Astrocyte (in vitro differentiated cells and primary cell): Measurements from ENCODE around the gene TMEM273. TPM values are rescaled to one million over a fixed set of nuclear protein-coding genes. Genes with fewer than 3 reads are reported as not detected.

Experiments used
- DNase-seq: peaks from one replicate; pipeline ENCODE4 v3.0.0-alpha.2; 2010; ENCODE audit warnings: low read depth
- FAIRE-seq: peaks from 2 replicates; lab custom pipeline; 2011; peaks lifted over from hg19 to GRCh38; lab: Jason Lieb, UNC
- H2AFZ ChIP-seq: 2 replicates; pipeline ENCODE4 v1.6.0; 2012; ENCODE audit warnings: low read depth, low read length, inconsistent platforms
- H3K27ac ChIP-seq: 2 replicates; pipeline ENCODE4 v1.5.1; 2011; ENCODE audit warnings: low read depth, low read length, inconsistent platforms
- H3K27me3 ChIP-seq: 2 replicates; pipeline ENCODE4 v1.6.0; 2011; ENCODE audit warnings: low read length, inconsistent platforms; ENCODE audit not compliant: insufficient read depth
- H3K36me3 ChIP-seq: 2 replicates; pipeline ENCODE4 v1.5.1; 2011; ENCODE audit warnings: low read length, inconsistent platforms; ENCODE audit not compliant: insufficient read depth
- H3K4me1 ChIP-seq: 2 replicates; pipeline ENCODE4 v1.5.1; 2011; ENCODE audit warnings: low read length, inconsistent platforms; ENCODE audit not compliant: insufficient read depth
- H3K4me2 ChIP-seq: 2 replicates; pipeline ENCODE4 v1.6.0; 2012; ENCODE audit warnings: low read length, inconsistent platforms
- H3K4me3 ChIP-seq: 2 replicates; pipeline ENCODE4 v1.5.1; 2011; ENCODE audit warnings: low read depth, mild to moderate bottlenecking, low read length, inconsistent platforms; ENCODE audit not compliant: insufficient read depth
- H3K79me2 ChIP-seq: 2 replicates; pipeline ENCODE4 v1.6.0; 2012; ENCODE audit warnings: mild to moderate bottlenecking, low read length, inconsistent platforms; ENCODE audit not compliant: insufficient read depth
- H3K9ac ChIP-seq: 2 replicates; pipeline ENCODE4 v1.6.0; 2012; ENCODE audit warnings: mild to moderate bottlenecking, low read length, inconsistent platforms
- H3K9me3 ChIP-seq: 2 replicates; pipeline ENCODE4 v1.5.1; 2012; ENCODE audit warnings: low read depth, mild to moderate bottlenecking, low read length, inconsistent platforms; ENCODE audit not compliant: insufficient read depth
- H4K20me1 ChIP-seq: 2 replicates; pipeline ENCODE4 v1.6.0; 2012; ENCODE audit warnings: low read length, inconsistent platforms; ENCODE audit not compliant: insufficient read depth
- H3K27ac Mint-ChIP-seq: one replicate; pipeline ENCODE4 v1.8.0; 2021; ENCODE audit warnings: mild to moderate bottlenecking, mixed read lengths; ENCODE audit not compliant: unreplicated experiment
- H3K27me3 Mint-ChIP-seq: one replicate; pipeline ENCODE4 v1.8.0; 2021; ENCODE audit warnings: low read depth, mixed read lengths; ENCODE audit not compliant: unreplicated experiment
- H3K36me3 Mint-ChIP-seq: one replicate; pipeline ENCODE4 v1.8.0; 2021; ENCODE audit warnings: low read depth, mixed read lengths; ENCODE audit not compliant: unreplicated experiment
- H3K4me1 Mint-ChIP-seq: one replicate; pipeline ENCODE4 v1.8.0; 2021; ENCODE audit warnings: low read depth, mixed read lengths; ENCODE audit not compliant: unreplicated experiment
- H3K4me3 Mint-ChIP-seq: one replicate; pipeline ENCODE4 v1.8.0; 2021; ENCODE audit warnings: mild to moderate bottlenecking, moderate library complexity, mixed read lengths; ENCODE audit not compliant: unreplicated experiment
- H3K9me3 Mint-ChIP-seq: one replicate; pipeline ENCODE4 v1.8.0; 2021; ENCODE audit warnings: mild to moderate bottlenecking, mixed read lengths; ENCODE audit not compliant: unreplicated experiment
- EZH2 ChIP-seq: IDR thresholded peaks from 2 replicates; pipeline ENCODE4 v1.6.1; 2012; ENCODE audit warnings: mild to moderate bottlenecking, low read length, inconsistent platforms; ENCODE audit not compliant: insufficient read depth
- total RNA-seq: library from RNA; stranded (reverse); gene quantifications from 2 replicates; pipeline ENCODE4 v1.2.1, GENCODE V29; 2021
- TF ChIP-seq, protein P1 (sequence below): IDR thresholded peaks from 2 replicates; pipeline ENCODE4 v1.5.1; 2011; ENCODE audit warnings: low read depth, mild to moderate bottlenecking, inconsistent platforms, low read length, moderate library complexity; ENCODE audit not compliant: insufficient read depth

TMEM273 gene
- total RNA-seq, 1 donor from 2014 or later = not detected

DNA sequence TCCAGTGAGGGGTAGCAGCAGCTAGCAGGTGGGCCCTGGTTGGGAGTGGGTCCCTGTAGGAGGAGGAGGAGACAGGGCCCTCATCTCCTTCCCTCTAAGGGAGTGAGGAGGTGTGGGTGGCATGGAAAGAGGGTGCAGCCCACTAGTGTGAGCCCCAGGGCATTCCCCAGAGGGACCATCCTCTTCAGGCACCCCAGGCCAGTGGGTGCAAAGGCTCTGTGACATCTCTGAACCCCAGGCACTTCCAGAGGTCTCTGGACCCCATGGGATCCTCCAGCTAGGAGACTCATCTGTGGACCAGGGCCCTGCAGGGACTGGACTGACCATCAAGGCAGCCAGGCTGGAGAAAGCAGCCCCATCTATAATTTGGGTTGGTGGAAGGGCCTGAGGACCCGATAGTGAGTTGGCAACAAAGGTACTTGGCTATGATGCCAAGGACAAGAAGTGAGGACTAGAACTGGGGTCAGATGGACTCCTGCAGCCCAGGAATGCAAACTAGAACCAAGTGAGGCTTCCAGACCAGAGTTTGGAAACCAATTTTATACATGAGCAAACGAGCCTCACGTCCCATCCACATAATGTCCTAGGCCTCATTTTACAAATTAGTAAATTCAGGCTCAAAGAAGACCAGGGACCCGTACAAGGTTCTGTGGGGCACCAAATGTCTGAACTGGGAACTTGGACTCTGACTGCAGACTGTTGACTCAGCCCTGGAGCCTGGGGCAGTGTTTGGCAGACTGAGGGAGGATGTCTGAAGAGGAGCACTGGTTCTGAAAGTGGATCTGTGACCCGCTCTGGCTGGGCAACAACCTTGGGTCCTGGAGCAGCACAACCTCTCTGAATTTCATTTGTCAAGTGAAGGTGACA is 71.4 kb downstream of the TMEM273 start:
- Mint-ChIP-seq H3K4me3 (peak overlapping the region; percentile 78), H3K9me3 (no peaks in the 10 kb centered on the region), H3K27ac (no peak overlapping the region), H3K4me1 (peaks cover 16% of the 10 kb centered on the region), H3K36me3 (no peaks in the 10 kb centered on the region), H3K27me3 (peaks cover 36% of the 10 kb centered on the region)
- H3K27ac ChIP-seq = no peak overlapping the region
- no peak overlapping the region for H3K9ac ChIP-seq
- no peak overlapping the region for H3K4me2 ChIP-seq
- no peaks in the 10 kb centered on the region for H3K79me2 ChIP-seq
- H3K36me3 ChIP-seq = no peaks in the 10 kb centered on the region
- no peaks in the 10 kb centered on the region for H3K27me3 ChIP-seq
- H2AFZ ChIP-seq = no peak overlapping the region
- no peak for DNase-seq
- FAIRE-seq = no peak
- H3K4me1 ChIP-seq = peaks cover 11% of the 10 kb centered on the region
- TF ChIP-seq EZH2 = no peak
- TF ChIP-seq, protein P1, sequence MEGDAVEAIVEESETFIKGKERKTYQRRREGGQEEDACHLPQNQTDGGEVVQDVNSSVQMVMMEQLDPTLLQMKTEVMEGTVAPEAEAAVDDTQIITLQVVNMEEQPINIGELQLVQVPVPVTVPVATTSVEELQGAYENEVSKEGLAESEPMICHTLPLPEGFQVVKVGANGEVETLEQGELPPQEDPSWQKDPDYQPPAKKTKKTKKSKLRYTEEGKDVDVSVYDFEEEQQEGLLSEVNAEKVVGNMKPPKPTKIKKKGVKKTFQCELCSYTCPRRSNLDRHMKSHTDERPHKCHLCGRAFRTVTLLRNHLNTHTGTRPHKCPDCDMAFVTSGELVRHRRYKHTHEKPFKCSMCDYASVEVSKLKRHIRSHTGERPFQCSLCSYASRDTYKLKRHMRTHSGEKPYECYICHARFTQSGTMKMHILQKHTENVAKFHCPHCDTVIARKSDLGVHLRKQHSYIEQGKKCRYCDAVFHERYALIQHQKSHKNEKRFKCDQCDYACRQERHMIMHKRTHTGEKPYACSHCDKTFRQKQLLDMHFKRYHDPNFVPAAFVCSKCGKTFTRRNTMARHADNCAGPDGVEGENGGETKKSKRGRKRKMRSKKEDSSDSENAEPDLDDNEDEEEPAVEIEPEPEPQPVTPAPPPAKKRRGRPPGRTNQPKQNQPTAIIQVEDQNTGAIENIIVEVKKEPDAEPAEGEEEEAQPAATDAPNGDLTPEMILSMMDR = no peak
- no peaks in the 10 kb centered on the region for H4K20me1 ChIP-seq
- no peak overlapping the region for H3K4me3 ChIP-seq
- H3K9me3 ChIP-seq = no peaks in the 10 kb centered on the region

DNA sequence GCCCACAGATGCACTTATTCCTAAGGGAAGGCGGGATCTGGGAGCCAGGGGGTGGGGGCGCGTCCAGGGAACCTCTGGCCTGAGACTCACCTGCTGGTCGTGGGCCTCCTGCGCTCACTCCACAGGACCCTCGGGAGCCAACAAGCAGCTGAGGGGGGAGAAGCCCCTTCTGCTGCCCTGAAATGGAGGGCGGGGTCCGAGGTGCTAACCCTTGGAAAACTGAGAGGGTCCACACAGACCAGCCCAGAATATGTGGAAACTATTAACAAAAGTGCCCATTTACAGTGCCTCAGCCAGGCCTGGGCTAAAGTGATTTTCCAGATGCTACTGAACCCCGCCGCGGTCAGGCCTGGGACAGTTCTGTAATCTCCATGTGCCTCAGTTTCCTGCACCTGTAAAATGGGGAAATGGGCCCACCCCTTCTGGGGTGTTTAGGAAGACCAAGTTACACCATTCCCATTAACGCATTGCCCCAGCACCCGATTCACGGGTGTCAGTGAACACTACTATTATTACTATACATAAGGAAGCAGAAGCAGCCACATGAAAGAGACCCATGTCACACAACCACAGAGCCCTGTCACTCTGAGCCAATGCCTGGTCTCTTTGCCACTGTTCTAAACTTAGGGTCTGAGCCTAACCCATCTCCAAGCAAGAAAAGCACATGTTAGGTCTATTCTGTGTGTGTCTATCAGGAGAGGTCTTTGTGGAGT is 72.2 kb downstream of the TMEM273 start:
- H3K27me3 ChIP-seq = no peaks in the 10 kb centered on the region
- H3K4me3 Mint-ChIP-seq = peak overlapping the region; percentile 78
- FAIRE-seq = no peak

More for the DNA sequence above, 72.2 kb downstream of the TMEM273 start:
- Histone ChIP-seq H2AFZ (peak overlapping the region; percentile 51), H3K4me2 (peak overlapping the region; percentile 77), H3K4me1 (peaks cover 11% of the 10 kb centered on the region), H4K20me1 (no peaks in the 10 kb centered on the region), H3K9ac (peak overlapping the region; percentile 90), H3K27ac (no peak overlapping the region), H3K9me3 (no peaks in the 10 kb centered on the region), H3K4me3 (peak overlapping the region; percentile 42), H3K36me3 (no peaks in the 10 kb centered on the region), H3K79me2 (no peaks in the 10 kb centered on the region)
- no peak overlapping the region for H3K27ac Mint-ChIP-seq
- peaks cover 16% of the 10 kb centered on the region for H3K4me1 Mint-ChIP-seq
- no peak for DNase-seq
- TF ChIP-seq, protein P1 = no peak
- no peak for TF ChIP-seq EZH2
- H3K9me3 Mint-ChIP-seq = no peaks in the 10 kb centered on the region
- H3K27me3 Mint-ChIP-seq = peaks cover 41% of the 10 kb centered on the region
- H3K36me3 Mint-ChIP-seq = peaks cover 3% of the 10 kb centered on the region
